ENCODE data around the gene GPR37L1. TPM values are rescaled to one million over a fixed set of nuclear protein-coding genes. Genes with fewer than 3 reads are reported as not detected.

Gene GPR37L1
- total and polyA plus RNA-seq, 4 donors = under 0.01 to 0.04 (median 0.02) TPM; not detected in 1

DNA sequence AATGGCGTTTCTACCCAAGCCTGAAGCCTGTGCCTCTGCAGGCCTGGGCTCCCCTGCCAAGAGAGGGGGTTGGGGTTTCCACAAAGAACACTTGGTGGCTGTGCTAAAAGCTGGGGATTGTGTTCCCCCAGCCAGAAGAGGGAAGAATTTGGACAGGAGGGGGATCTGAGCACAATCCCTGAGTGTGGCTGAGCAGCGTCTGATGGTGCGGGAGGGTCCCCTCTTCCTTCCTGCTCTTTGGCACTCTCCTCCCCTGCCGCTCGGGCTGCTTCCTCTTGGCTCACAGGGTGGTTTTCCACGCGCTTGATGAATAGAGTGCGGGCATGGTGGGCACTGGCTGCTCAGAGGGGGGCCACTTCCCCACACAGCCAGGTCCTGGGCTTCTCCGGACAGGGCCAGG is 3.7 kb downstream of the GPR37L1 start:
- Histone ChIP-seq H3K9ac (ENCODE audit: low read depth in 1 of 2, low read length in 2 of 2) (no peak overlapping the region), H3K4me3 (ENCODE audit: low read depth in 1 of 3, low read length in 3 of 3) (no peak overlapping the region), H3K4me1 (ENCODE audit: control insufficient read depth in 4 of 4, insufficient read depth in 4 of 4, low read length in 3 of 4) (no peaks in the 10 kb centered on the region), H3K9me3 (ENCODE audit: control insufficient read depth in 4 of 4, low read length in 3 of 4) (no peaks in the 10 kb centered on the region), H3K27ac (ENCODE audit: low read depth in 1 of 2, low read length in 2 of 2) (no peak overlapping the region), H3K27me3 (ENCODE audit: control insufficient read depth in 4 of 4, insufficient read depth in 4 of 4, low read length in 3 of 4) (peaks cover 0 to 2% (median 0%) of the 10 kb centered on the region in 4 donors), H3K36me3 (ENCODE audit: control insufficient read depth in 4 of 4, insufficient read depth in 3 of 4, low read depth in 1 of 4, low read length in 3 of 4) (no peaks in the 10 kb centered on the region)
- TF ChIP-seq, protein P1, sequence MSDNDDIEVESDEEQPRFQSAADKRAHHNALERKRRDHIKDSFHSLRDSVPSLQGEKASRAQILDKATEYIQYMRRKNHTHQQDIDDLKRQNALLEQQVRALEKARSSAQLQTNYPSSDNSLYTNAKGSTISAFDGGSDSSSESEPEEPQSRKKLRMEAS (IDR thresholded peaks at IDR 0.05) = no peak
- TF ChIP-seq, protein P2, sequence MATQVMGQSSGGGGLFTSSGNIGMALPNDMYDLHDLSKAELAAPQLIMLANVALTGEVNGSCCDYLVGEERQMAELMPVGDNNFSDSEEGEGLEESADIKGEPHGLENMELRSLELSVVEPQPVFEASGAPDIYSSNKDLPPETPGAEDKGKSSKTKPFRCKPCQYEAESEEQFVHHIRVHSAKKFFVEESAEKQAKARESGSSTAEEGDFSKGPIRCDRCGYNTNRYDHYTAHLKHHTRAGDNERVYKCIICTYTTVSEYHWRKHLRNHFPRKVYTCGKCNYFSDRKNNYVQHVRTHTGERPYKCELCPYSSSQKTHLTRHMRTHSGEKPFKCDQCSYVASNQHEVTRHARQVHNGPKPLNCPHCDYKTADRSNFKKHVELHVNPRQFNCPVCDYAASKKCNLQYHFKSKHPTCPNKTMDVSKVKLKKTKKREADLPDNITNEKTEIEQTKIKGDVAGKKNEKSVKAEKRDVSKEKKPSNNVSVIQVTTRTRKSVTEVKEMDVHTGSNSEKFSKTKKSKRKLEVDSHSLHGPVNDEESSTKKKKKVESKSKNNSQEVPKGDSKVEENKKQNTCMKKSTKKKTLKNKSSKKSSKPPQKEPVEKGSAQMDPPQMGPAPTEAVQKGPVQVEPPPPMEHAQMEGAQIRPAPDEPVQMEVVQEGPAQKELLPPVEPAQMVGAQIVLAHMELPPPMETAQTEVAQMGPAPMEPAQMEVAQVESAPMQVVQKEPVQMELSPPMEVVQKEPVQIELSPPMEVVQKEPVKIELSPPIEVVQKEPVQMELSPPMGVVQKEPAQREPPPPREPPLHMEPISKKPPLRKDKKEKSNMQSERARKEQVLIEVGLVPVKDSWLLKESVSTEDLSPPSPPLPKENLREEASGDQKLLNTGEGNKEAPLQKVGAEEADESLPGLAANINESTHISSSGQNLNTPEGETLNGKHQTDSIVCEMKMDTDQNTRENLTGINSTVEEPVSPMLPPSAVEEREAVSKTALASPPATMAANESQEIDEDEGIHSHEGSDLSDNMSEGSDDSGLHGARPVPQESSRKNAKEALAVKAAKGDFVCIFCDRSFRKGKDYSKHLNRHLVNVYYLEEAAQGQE (IDR thresholded peaks at IDR 0.05) = no peak
- TF ChIP-seq, protein P3, sequence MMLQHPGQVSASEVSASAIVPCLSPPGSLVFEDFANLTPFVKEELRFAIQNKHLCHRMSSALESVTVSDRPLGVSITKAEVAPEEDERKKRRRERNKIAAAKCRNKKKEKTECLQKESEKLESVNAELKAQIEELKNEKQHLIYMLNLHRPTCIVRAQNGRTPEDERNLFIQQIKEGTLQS (IDR thresholded peaks at IDR 0.05) = no peak
- TF ChIP-seq RXRA (IDR thresholded peaks at IDR 0.05) (no peak), YY1 (IDR thresholded peaks at IDR 0.05) (no peak), JUND (IDR thresholded peaks at IDR 0.05) (no peak), GABPA (IDR thresholded peaks at IDR 0.05 in 1 of 2, conservative IDR thresholded peaks at IDR 0.05 in 1 of 2) (no peak), EGR1 (IDR thresholded peaks at IDR 0.05; ENCODE audit: low read depth in 2 of 2) (no peak), SP1 (IDR thresholded peaks at IDR 0.05) (no peak), FOXA1 (IDR thresholded peaks at IDR 0.05) (no peak), FOXA2 (IDR thresholded peaks at IDR 0.05) (no peak), NR2F2 (IDR thresholded peaks at IDR 0.05) (no peak), HNF4A (conservative IDR thresholded peaks at IDR 0.05) (no peak), RAD21 (IDR thresholded peaks at IDR 0.05) (no peak), TAF1 (conservative IDR thresholded peaks at IDR 0.05) (no peak), HNF4G (IDR thresholded peaks at IDR 0.05) (no peak)
- TF ChIP-seq, protein P4, sequence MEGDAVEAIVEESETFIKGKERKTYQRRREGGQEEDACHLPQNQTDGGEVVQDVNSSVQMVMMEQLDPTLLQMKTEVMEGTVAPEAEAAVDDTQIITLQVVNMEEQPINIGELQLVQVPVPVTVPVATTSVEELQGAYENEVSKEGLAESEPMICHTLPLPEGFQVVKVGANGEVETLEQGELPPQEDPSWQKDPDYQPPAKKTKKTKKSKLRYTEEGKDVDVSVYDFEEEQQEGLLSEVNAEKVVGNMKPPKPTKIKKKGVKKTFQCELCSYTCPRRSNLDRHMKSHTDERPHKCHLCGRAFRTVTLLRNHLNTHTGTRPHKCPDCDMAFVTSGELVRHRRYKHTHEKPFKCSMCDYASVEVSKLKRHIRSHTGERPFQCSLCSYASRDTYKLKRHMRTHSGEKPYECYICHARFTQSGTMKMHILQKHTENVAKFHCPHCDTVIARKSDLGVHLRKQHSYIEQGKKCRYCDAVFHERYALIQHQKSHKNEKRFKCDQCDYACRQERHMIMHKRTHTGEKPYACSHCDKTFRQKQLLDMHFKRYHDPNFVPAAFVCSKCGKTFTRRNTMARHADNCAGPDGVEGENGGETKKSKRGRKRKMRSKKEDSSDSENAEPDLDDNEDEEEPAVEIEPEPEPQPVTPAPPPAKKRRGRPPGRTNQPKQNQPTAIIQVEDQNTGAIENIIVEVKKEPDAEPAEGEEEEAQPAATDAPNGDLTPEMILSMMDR (IDR thresholded peaks at IDR 0.05; ENCODE audit: low read depth, low read length, missing input control) = no peak
- TF ChIP-seq, protein P5, sequence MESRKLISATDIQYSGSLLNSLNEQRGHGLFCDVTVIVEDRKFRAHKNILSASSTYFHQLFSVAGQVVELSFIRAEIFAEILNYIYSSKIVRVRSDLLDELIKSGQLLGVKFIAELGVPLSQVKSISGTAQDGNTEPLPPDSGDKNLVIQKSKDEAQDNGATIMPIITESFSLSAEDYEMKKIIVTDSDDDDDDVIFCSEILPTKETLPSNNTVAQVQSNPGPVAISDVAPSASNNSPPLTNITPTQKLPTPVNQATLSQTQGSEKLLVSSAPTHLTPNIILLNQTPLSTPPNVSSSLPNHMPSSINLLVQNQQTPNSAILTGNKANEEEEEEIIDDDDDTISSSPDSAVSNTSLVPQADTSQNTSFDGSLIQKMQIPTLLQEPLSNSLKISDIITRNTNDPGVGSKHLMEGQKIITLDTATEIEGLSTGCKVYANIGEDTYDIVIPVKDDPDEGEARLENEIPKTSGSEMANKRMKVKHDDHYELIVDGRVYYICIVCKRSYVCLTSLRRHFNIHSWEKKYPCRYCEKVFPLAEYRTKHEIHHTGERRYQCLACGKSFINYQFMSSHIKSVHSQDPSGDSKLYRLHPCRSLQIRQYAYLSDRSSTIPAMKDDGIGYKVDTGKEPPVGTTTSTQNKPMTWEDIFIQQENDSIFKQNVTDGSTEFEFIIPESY (IDR thresholded peaks at IDR 0.05) = no peak
- no peak for DNase-seq (ENCODE audit: low spot score)
- 61% methylated on average over 9 of the region's 9 CpGs for WGBS
